GM23248 (cell line): Measurements from ENCODE around the gene SSR1. TPM values are rescaled to one million over a fixed set of nuclear protein-coding genes. Genes with fewer than 3 reads are reported as not detected.
A peak's percentile ranks its signal among the peaks of the same experiment; 100 is the strongest.

ENCODE experiments used
- DNase-seq: peaks from one replicate; pipeline ENCODE4 v3.0.0-alpha.2; 2015
- H2AFZ ChIP-seq: fragments of 200-600 bp; sonication (generic); 2 replicates; pipeline ENCODE4 v1.6.1; 2016; ENCODE audit warnings: antibody characterized with exemption
- H3F3A ChIP-seq: fragments of 200-600 bp; sonication (generic); 2 replicates; pipeline ENCODE4 v1.6.1; 2016; ENCODE audit warnings: mild to moderate bottlenecking, antibody characterized with exemption, mixed run types; ENCODE audit not compliant: insufficient read depth
- H3K27ac ChIP-seq: fragments of 200-600 bp; sonication (generic); 2 replicates; pipeline ENCODE4 v1.5.1; 2016; ENCODE audit warnings: mild to moderate bottlenecking
- H3K27me3 ChIP-seq: fragments of 200-600 bp; sonication (generic); replicated peaks from 2 replicates; pipeline ENCODE4 v1.6.1; 2016; ENCODE audit warnings: mild to moderate bottlenecking; ENCODE audit not compliant: insufficient read depth
- H3K36me3 ChIP-seq: fragments of 200-600 bp; sonication (generic); 2 replicates; pipeline ENCODE4 v1.6.1; 2016; ENCODE audit warnings: low read depth, mild to moderate bottlenecking
- H3K4me1 ChIP-seq: fragments of 200-600 bp; sonication (generic); 2 replicates; pipeline ENCODE4 v1.6.1; 2016; ENCODE audit warnings: mild to moderate bottlenecking; ENCODE audit not compliant: insufficient read depth
- H3K4me2 ChIP-seq: fragments of 200-600 bp; sonication (generic); one replicate; pipeline ENCODE4 v1.6.1; 2016; ENCODE audit warnings: mild to moderate bottlenecking; ENCODE audit not compliant: unreplicated experiment
- H3K4me3 ChIP-seq: fragments of 200-600 bp; sonication (generic); 2 replicates; pipeline ENCODE4 v1.5.1; 2016; ENCODE audit warnings: mild to moderate bottlenecking
- H3K79me2 ChIP-seq: fragments of 200-600 bp; sonication (generic); 2 replicates; pipeline ENCODE4 v1.6.1; 2016; ENCODE audit warnings: mild to moderate bottlenecking; ENCODE audit not compliant: insufficient read depth
- H3K9ac ChIP-seq: fragments of 200-600 bp; sonication (generic); 2 replicates; pipeline ENCODE4 v1.6.1; 2016; ENCODE audit warnings: mild to moderate bottlenecking
- H3K9me2 ChIP-seq: fragments of 200-600 bp; sonication (generic); 2 replicates; pipeline ENCODE4 v1.6.1; 2016; ENCODE audit warnings: mixed run types, mild to moderate bottlenecking, moderate library complexity; ENCODE audit not compliant: insufficient read depth
- H3K9me3 ChIP-seq: fragments of 200-600 bp; sonication (generic); one replicate; pipeline ENCODE4 v1.6.1; 2017; ENCODE audit warnings: low read depth
- H4K20me1 ChIP-seq: fragments of 200-600 bp; sonication (generic); 2 replicates; pipeline ENCODE4 v1.6.0; 2016; ENCODE audit not compliant: insufficient read depth
- EZH2 ChIP-seq: fragments of 200-600 bp; sonication (generic); IDR thresholded peaks from 2 replicates; pipeline ENCODE4 v1.6.1; 2018; ENCODE audit warnings: antibody characterized with exemption, mild to moderate bottlenecking; ENCODE audit not compliant: insufficient read depth, poor library complexity, severe bottlenecking
- EZH2phosphoT487 ChIP-seq: fragments of 200-600 bp; sonication (generic); IDR thresholded peaks from 2 replicates; pipeline ENCODE4 v1.6.1; 2018; ENCODE audit warnings: antibody characterized with exemption, moderate library complexity, mild to moderate bottlenecking, low read depth; ENCODE audit not compliant: insufficient read depth
- WGBS, 2 experiments: methylation state at CpG; one replicate each; pipeline ENCODE4 v1.1.6; 2015 to 2017; ENCODE audit warnings: low lambda C conversion rate in 2 of 2, low coverage in 1 of 2; ENCODE audit errors: missing lambda C conversion rate in 2 of 2; 5-methylcytosine and 5-hydroxymethylcytosine counted together
- in situ Hi-C: fragments of 300-500 bp; cut with MboI; formaldehyde crosslinking; loops from 2 replicates; pipeline ENCODE4 v1.15.0; 2020
- polyA plus RNA-seq: library from polyadenylated mRNA; unstranded; fragments of >200 nt; fragmentation: Nextera tagmentation; extraction: Ambion mirVana; gene quantifications from 2 replicates; pipeline ENCODE4 v1.2.1, GENCODE V29; 2016
- total RNA-seq: library from RNA; depleted of rRNA; stranded (reverse); fragments of >200 nt; shearing (Covaris generic); gene quantifications from 2 replicates; pipeline ENCODE4 v1.2.3, GENCODE V29; 2014

SSR1 gene
- total and polyA plus RNA-seq, 2 experiments from 2014 or later: 180 to 241 TPM

GRCh38 chr6:7243179-7243981 is 69.6 kb downstream of the SSR1 start:
- H2AFZ ChIP-seq: no peak overlapping the region
- H3K36me3 ChIP-seq: peaks cover 5% of the 10 kb centered on the region; the same call in 1 of the 2 replicates
- no peaks in the 10 kb centered on the region for H3K9me3 ChIP-seq
- peaks cover 16% of the 10 kb centered on the region for H3K4me1 ChIP-seq
- TF ChIP-seq EZH2 (no peak), EZH2phosphoT487 (no peak)
- DNase-seq: peak; percentile 72
- peak overlapping the region; percentile 57 for H3K27ac ChIP-seq
- H3F3A ChIP-seq: peaks cover 20% of the 10 kb centered on the region
- no peaks in the 10 kb centered on the region for H4K20me1 ChIP-seq
- peaks cover 53% of the 10 kb centered on the region for H3K79me2 ChIP-seq
- peak overlapping the region; percentile 17; the same call in 1 of the 2 replicates for H3K9ac ChIP-seq
- 11 to 15% methylated on average over 7 of the region's 7 CpGs for WGBS, 2 experiments
- H3K4me3 ChIP-seq: no peak overlapping the region
- in situ Hi-C loops: loop anchor here (10.0 kb wide), 2 partner anchors 139 to 519 kb away; partner anchors contain the start of gene RREB1
- H3K9me2 ChIP-seq: no peaks in the 10 kb centered on the region
- peak overlapping the region; percentile 13 for H3K4me2 ChIP-seq
- H3K27me3 ChIP-seq: no peaks in the 10 kb centered on the region

GRCh38 chr6:7242835-7243178 is 70.2 kb downstream of the SSR1 start:
- peaks cover 59% of the 10 kb centered on the region for H3K79me2 ChIP-seq
- H3K9ac ChIP-seq: peak overlapping the region; percentile 17; the same call in 1 of the 2 replicates
- no peak for DNase-seq
- H3K9me2 ChIP-seq: no peaks in the 10 kb centered on the region
- TF ChIP-seq EZH2phosphoT487: no peak
- no peak for TF ChIP-seq EZH2
- H3K4me1 ChIP-seq: peaks cover 16% of the 10 kb centered on the region
- WGBS, 2 experiments: 64 to 65% methylated on average over 4 of the region's 4 CpGs
- no peaks in the 10 kb centered on the region for H4K20me1 ChIP-seq
- H3F3A ChIP-seq: peaks cover 20% of the 10 kb centered on the region
- H3K36me3 ChIP-seq: peaks cover 5% of the 10 kb centered on the region; the same call in 1 of the 2 replicates
- H3K27ac ChIP-seq: peak overlapping the region; percentile 57
- no peaks in the 10 kb centered on the region for H3K27me3 ChIP-seq
- H3K4me3 ChIP-seq: no peak overlapping the region
- H3K9me3 ChIP-seq: no peaks in the 10 kb centered on the region
- H2AFZ ChIP-seq: no peak overlapping the region
- H3K4me2 ChIP-seq: peak overlapping the region; percentile 13
- in situ Hi-C loops: loop anchor here (10.0 kb wide), 2 partner anchors 138 to 518 kb away; partner anchors contain the start of gene RREB1

DNA sequence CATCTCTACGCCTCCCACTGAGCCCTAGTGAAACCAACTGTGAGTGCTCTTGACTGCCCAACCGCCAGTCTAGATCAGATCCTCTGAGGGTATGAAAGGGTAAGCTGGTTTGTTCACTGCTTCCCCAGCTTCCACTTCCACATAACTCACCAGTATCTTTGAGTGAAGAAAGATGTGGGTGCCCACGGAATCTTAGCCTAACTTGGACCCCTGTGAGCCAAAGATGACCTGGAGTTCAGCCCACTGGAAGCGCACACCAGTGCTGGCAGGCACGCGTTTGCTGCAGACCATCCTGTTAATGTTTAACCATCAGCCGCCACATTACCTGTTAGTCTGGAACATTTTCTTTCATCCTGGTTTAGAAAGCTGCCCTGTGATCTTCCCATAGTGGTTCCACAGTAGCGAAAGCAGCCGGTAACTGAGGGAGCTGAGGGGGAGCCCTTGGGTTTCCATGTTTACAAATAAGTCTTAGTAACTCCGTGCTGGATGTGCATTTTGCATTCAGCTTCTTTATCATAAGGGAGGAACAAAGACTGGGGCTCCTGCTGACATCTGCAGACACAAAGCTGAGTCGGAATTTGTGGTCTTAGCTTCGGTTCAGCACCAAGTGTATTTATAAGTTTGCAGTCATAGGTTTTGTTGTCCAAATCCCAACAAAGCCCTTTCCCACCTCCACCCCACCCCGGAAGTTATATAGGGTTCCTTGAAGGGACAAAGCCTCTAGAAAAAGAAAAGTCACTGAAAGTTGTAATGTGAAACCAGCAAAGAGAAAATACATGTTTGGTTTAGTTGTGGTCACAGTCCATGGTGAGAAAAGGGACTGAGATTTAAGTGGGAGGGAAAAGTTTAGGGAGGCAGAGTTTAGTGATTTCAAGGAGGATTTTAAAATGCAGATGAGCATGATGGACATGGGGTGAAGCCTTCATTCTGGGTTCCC is 71.0 kb downstream of the SSR1 start:
- Histone ChIP-seq H3K4me3 (no peak overlapping the region), H3K4me1 (peaks cover 16% of the 10 kb centered on the region), H3K9me2 (no peaks in the 10 kb centered on the region), H3K27ac (peak overlapping the region; percentile 57; the same call in 1 of the 2 replicates), H3K9ac (peak overlapping the region; percentile 17; the same call in 1 of the 2 replicates), H3K27me3 (no peaks in the 10 kb centered on the region), H4K20me1 (no peaks in the 10 kb centered on the region), H3F3A (peaks cover 20% of the 10 kb centered on the region), H3K36me3 (peaks cover 5% of the 10 kb centered on the region; the same call in 1 of the 2 replicates), H3K79me2 (peaks cover 67% of the 10 kb centered on the region), H3K4me2 (no peak overlapping the region), H2AFZ (no peak overlapping the region), H3K9me3 (no peaks in the 10 kb centered on the region)
- in situ Hi-C loops: loop anchor here (10.0 kb wide), 2 partner anchors 137 to 517 kb away; partner anchors contain the start of gene RREB1
- WGBS, 2 experiments: 80 to 82% methylated on average over 13 of the region's 13 CpGs
- DNase-seq: peak; percentile 20
- TF ChIP-seq EZH2phosphoT487: no peak
- TF ChIP-seq EZH2: no peak

DNA sequence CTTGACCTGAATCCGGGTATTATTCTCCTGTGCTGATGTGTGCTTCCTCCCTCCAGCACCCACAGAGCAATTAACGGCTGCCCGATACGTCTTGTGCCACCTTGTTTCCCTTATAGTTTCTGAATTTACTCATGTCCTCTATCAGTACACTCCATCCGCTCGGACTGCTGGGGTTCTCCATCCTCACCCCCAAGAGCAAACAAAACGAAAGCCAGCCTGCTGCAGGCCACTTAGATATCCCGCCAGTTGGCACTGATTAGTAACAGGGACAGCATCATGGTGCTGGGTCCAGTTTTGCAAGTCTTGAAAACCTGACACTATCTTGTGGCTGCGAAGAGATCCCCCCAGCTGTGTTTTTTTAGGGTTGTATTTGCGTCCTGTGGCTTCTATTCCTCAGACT is 71.8 kb downstream of the SSR1 start:
- H3K9me3 ChIP-seq: no peaks in the 10 kb centered on the region
- 95 to 98% methylated on average over 10 of the region's 10 CpGs for WGBS, 2 experiments
- H3K79me2 ChIP-seq: peaks cover 75% of the 10 kb centered on the region
- H3K27ac ChIP-seq: no peak overlapping the region
- no peaks in the 10 kb centered on the region for H4K20me1 ChIP-seq
- no peaks in the 10 kb centered on the region for H3K27me3 ChIP-seq
- DNase-seq: no peak
- in situ Hi-C loops: loop anchor here (10.0 kb wide), 2 partner anchors 136 to 516 kb away; partner anchors contain the start of gene RREB1
- no peaks in the 10 kb centered on the region for H3K9me2 ChIP-seq
- H2AFZ ChIP-seq: no peak overlapping the region
- TF ChIP-seq EZH2phosphoT487 (no peak), EZH2 (no peak)
- no peak overlapping the region for H3K4me3 ChIP-seq
- H3K4me2 ChIP-seq: no peak overlapping the region
- H3F3A ChIP-seq: peaks cover 20% of the 10 kb centered on the region
- peaks cover 16% of the 10 kb centered on the region for H3K4me1 ChIP-seq
- H3K36me3 ChIP-seq: peaks cover 5% of the 10 kb centered on the region; the same call in 1 of the 2 replicates
- no peak overlapping the region for H3K9ac ChIP-seq
